CD4-positive, alpha-beta T cell treated with Interleukin-15 for 4 hours (primary cell): ENCODE data around the gene CABP7.
"Not testable (repeated sequence)": the region's sequence is repeated elsewhere in the genome, so short reads cannot be mapped to it uniquely, and the experiment has no call there.

Experiments used
- DNase-seq: peaks from one replicate; pipeline ENCODE4 v3.0.0-alpha.2; 2020; ENCODE audit warnings: low spot score

CABP7 gene

GRCh38 chr22:29748248-29748893, 28.6 kb downstream of the CABP7 start:
- DNase-seq: no peak

- no peak for DNase-seq
These were observed 30.2 kb downstream of the CABP7 start for GRCh38 chr22:29750029-29750428.

GRCh38 chr22:29750559-29751538, 31.0 kb downstream of the CABP7 start:
- DNase-seq: peak; percentile 23

GRCh38 chr22:29751669-29752068, 31.9 kb downstream of the CABP7 start:
- DNase-seq: no peak

- DNase-seq: no peak
These were observed 34.2 kb downstream of the CABP7 start for GRCh38 chr22:29753808-29754657.

- not testable (repeated sequence) for DNase-seq
These were observed 35.0 kb downstream of the CABP7 start for GRCh38 chr22:29754658-29755395.

GRCh38 chr22:29755889-29756288, 36.1 kb downstream of the CABP7 start:
- DNase-seq: no peak

GRCh38 chr22:29756341-29756740, 36.5 kb downstream of the CABP7 start:
- no peak for DNase-seq

GRCh38 chr22:29757096-29757495, 37.3 kb downstream of the CABP7 start:
- no peak for DNase-seq

- no peak for DNase-seq
These were observed 38.3 kb downstream of the CABP7 start for GRCh38 chr22:29758068-29758622.

- DNase-seq: no peak
These were observed 39.2 kb downstream of the CABP7 start for GRCh38 chr22:29758959-29759358.

GRCh38 chr22:29762263-29762662, 42.5 kb downstream of the CABP7 start:
- DNase-seq: no peak

GRCh38 chr22:29765905-29766631, 46.3 kb downstream of the CABP7 start:
- no peak for DNase-seq

GRCh38 chr22:29766632-29767170, 46.9 kb downstream of the CABP7 start, which contains the start of gene ZMAT5:
ZMAT5 (minus strand) TSS chr22:29767007; CDS start chr22:29748544, 18,463 bp downstream.
- DNase-seq: peak; percentile 95

GRCh38 chr22:29767171-29768051, 47.6 kb downstream of the CABP7 start, which contains the start of gene UQCR10:
UQCR10 (plus strand) TSS chr22:29767369; CDS start chr22:29767399, 30 bp downstream.
- peak; percentile 91 for DNase-seq

GRCh38 chr22:29768052-29768693, 48.4 kb downstream of the CABP7 start:
- no peak for DNase-seq

GRCh38 chr22:29769723-29770321, 50.0 kb downstream of the CABP7 start:
- no peak for DNase-seq

GRCh38 chr22:29772170-29772641, 52.4 kb downstream of the CABP7 start:
- no peak for DNase-seq
